Activated naive CD8-positive, alpha-beta T cell treated with anti-CD3 and anti-CD28 coated beads, Interleukin-2, amount 10 ng/mL, durations not matched to agents 7 days and 5 days (primary cell): ENCODE results near the gene SLC66A2. TPM values are rescaled to one million over a fixed set of nuclear protein-coding genes. Genes with fewer than 3 reads are reported as not detected.

Source experiments
- ATAC-seq: fragments of 150-1000 bp; cut with Tn5 transposase; one replicate; pipeline ENCODE4 v1.10.0; 2021; ENCODE audit warnings: low read depth, moderate library complexity
- POLR2A ChIA-PET: fragments of 350-600 bp; sonication (Branson Sonifier 250); formaldehyde crosslinking; loops from one replicate; lab custom pipeline; 2021; ENCODE audit warnings: antibody characterized with exemption; lab: Charles Lee
- DNase-seq: peaks from one replicate; pipeline ENCODE4 v3.0.0; 2021
- H3K27ac Mint-ChIP-seq: one replicate; pipeline ENCODE4 v1.8.0; 2022; ENCODE audit warnings: mild to moderate bottlenecking, mixed read lengths
- H3K27me3 Mint-ChIP-seq: one replicate; pipeline ENCODE4 v1.8.0; 2022; ENCODE audit warnings: mild to moderate bottlenecking, moderate library complexity, mixed read lengths
- H3K36me3 Mint-ChIP-seq: one replicate; pipeline ENCODE4 v1.8.0; 2021; ENCODE audit warnings: mild to moderate bottlenecking, mixed read lengths
- H3K4me1 Mint-ChIP-seq: one replicate; pipeline ENCODE4 v1.8.0; 2021; ENCODE audit warnings: mixed read lengths
- H3K4me3 Mint-ChIP-seq: one replicate; pipeline ENCODE4 v1.8.0; 2022; ENCODE audit warnings: mild to moderate bottlenecking, moderate library complexity, mixed read lengths
- H3K9me3 Mint-ChIP-seq: one replicate; pipeline ENCODE4 v1.8.0; 2021; ENCODE audit warnings: mixed read lengths
- total RNA-seq, 2 experiments: library from RNA; stranded (reverse); gene quantifications; one replicate each; pipeline ENCODE4 v1.2.3, GENCODE V29; 2021

SLC66A2 gene
- total RNA-seq, 2 experiments from 2014 or later = 29.0 to 29.2 TPM

DNA sequence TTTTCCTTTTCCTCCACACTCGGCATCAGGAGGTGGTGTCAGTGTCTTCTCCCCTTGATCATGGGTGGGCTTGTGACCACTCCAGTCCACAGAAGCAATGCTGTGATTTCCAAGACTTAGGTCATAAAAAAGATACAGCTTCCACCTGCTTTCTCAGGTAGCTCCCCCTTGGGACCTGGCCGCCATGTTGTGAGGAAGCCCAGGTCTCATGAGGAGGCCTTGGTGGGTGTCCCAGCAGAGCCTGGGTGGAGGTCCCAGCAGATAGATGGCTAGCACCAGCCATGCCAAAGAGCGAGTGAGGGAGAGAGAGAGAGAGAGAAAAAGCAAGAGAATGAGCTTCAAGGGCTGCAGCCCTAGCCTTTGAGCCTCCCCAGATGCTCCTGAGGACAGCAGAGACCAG lies 16.0 kb downstream of the SLC66A2 start:
- ATAC-seq (no peak), DNase-seq (peak; percentile 17)
- no peak overlapping the region for H3K27ac Mint-ChIP-seq
- POLR2A ChIA-PET = no interaction called here
- H3K4me3 Mint-ChIP-seq = no peak overlapping the region
- peaks cover 21% of the 10 kb centered on the region for H3K9me3 Mint-ChIP-seq
- peaks cover 88% of the 10 kb centered on the region for H3K36me3 Mint-ChIP-seq
- no peaks in the 10 kb centered on the region for H3K27me3 Mint-ChIP-seq
- no peaks in the 10 kb centered on the region for H3K4me1 Mint-ChIP-seq

DNA sequence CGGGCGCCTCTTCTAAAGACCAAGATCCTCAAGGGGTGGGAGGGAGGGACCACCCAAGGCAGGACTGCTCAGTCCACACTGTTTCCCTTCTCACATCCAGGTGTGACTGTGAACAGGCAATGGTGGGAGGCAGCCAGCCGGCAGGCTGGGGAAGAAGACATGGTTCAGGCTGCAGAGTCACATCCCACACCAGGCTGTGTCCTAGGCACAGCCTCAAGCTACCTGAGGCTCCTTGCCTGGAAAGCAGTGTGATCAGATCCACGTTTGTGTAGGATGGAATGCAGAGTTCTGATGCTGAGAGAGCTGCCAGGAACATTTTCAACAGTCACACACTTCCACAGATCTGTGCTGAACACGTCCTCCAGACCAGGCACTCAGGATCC lies 16.4 kb downstream of the SLC66A2 start:
- H3K27ac Mint-ChIP-seq = no peak overlapping the region
- peaks cover 22% of the 10 kb centered on the region for H3K9me3 Mint-ChIP-seq
- H3K4me3 Mint-ChIP-seq = no peak overlapping the region
- H3K36me3 Mint-ChIP-seq = peaks cover 86% of the 10 kb centered on the region
- DNase-seq (peak; percentile 10), ATAC-seq (no peak)
- H3K27me3 Mint-ChIP-seq = no peaks in the 10 kb centered on the region
- no peaks in the 10 kb centered on the region for H3K4me1 Mint-ChIP-seq
- POLR2A ChIA-PET = no interaction called here

DNA sequence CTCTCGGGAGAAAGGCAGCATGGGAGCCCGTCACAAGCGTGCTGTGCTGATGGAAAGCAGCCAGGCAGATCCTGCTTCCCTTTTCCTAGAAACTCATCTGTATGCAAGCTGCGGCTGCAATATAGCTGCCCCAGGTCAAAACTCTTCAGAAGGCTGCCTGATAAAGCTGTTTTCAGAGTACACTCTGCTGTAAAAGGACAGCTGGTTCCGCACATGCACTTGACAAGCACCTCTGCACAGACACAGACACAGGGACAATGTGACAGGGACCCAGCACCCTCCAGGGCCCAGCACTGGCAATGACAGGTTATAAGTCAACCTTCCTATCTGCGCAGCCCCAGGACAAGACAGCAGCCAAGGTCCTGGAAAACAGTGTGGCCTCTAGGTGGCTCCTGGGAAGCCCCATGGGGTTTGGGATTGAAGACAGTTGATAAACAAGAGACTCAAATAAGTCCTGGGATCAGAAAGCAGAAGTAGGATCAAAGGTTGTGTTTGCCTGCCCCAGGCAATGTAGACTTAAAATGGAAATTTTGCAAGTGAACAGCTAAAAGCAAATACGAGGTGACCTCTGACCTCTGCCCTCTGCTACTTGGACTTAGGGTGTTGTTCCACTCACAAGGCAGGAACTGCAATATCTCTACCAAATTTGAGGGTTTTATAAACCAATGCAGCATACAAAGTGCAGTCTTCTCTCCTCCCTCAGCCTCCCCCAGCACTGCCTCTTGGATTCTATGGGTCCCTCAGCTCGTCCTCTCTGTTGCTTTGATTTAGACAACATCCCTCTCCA lies 16.9 kb downstream of the SLC66A2 start:
- no peak overlapping the region for H3K4me3 Mint-ChIP-seq
- H3K9me3 Mint-ChIP-seq = peaks cover 28% of the 10 kb centered on the region
- ATAC-seq = no peak
- H3K4me1 Mint-ChIP-seq = no peaks in the 10 kb centered on the region
- no peaks in the 10 kb centered on the region for H3K27me3 Mint-ChIP-seq
- DNase-seq = peak; percentile 6
- POLR2A ChIA-PET = no interaction called here
- H3K36me3 Mint-ChIP-seq = peaks cover 86% of the 10 kb centered on the region
- H3K27ac Mint-ChIP-seq = no peak overlapping the region

DNA sequence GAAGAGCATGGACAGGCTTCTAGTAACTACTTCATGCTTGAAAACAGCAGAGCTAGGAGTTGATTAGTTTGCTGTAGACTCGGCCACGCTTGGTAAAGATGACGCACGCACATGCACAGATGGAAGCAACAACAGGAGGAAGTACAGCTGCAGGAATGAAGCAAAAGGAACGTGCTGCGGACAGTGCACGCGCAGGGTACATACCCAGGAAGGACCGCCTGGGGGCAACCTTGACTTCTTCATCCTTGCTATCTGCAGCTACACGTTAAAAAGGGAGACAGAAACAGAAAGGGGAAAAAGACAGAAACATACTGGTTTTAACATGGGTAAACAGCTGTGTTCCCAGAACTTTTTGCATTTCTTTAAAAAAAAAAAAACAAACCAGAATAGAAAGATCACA lies 17.7 kb downstream of the SLC66A2 start:
- no peaks in the 10 kb centered on the region for H3K4me1 Mint-ChIP-seq
- peaks cover 32% of the 10 kb centered on the region for H3K9me3 Mint-ChIP-seq
- no peak overlapping the region for H3K4me3 Mint-ChIP-seq
- DNase-seq = no peak
- POLR2A ChIA-PET = no interaction called here
- ATAC-seq = no peak
- no peaks in the 10 kb centered on the region for H3K27me3 Mint-ChIP-seq
- no peak overlapping the region for H3K27ac Mint-ChIP-seq
- H3K36me3 Mint-ChIP-seq = peaks cover 86% of the 10 kb centered on the region

DNA sequence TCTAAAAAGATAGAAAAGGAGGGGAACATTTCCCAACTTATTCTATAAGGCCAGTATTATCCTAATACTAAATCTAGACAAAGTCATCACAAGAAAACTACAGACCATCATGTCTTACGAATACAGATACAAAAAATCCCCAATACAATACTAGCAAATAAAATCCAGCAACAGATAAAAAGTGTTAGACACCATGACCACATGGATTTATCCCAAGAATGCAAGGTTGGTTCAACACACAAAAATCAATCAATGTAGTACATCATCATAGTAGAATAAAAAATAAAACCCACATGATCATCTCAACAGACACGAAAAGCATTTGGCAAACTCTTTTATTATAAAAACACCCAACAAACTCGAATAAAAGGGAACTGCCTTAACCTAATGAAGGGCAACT lies 18.5 kb downstream of the SLC66A2 start:
- no peaks in the 10 kb centered on the region for H3K4me1 Mint-ChIP-seq
- POLR2A ChIA-PET = no interaction called here
- DNase-seq (no peak), ATAC-seq (no peak)
- no peaks in the 10 kb centered on the region for H3K27me3 Mint-ChIP-seq
- no peak overlapping the region for H3K27ac Mint-ChIP-seq
- peaks cover 86% of the 10 kb centered on the region for H3K36me3 Mint-ChIP-seq
- no peak overlapping the region for H3K4me3 Mint-ChIP-seq
- H3K9me3 Mint-ChIP-seq = peaks cover 34% of the 10 kb centered on the region

DNA sequence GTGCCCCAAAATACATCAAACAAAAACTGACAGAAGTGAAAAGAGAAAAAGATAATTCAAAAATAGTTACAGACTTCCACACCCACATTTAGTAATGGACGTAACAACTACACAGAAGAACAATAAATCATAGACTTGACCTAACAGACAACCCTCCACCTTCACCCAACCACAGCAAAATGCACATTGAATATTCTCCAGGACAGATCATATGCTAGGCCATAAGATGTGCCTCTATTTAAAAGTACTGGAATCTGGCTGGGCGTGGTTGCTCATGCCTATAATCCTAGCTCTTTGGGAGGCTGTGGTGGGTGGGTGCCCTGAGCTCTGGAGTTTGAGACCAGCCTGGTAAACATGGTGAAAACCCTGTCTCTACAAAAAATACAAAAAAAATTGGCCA lies 20.0 kb downstream of the SLC66A2 start:
- Mint-ChIP-seq H3K36me3 (peaks cover 74% of the 10 kb centered on the region), H3K4me3 (no peak overlapping the region), H3K9me3 (peaks cover 34% of the 10 kb centered on the region), H3K27me3 (no peaks in the 10 kb centered on the region), H3K4me1 (no peaks in the 10 kb centered on the region), H3K27ac (no peak overlapping the region)
- POLR2A ChIA-PET = no interaction called here
- ATAC-seq (no peak), DNase-seq (no peak)

DNA sequence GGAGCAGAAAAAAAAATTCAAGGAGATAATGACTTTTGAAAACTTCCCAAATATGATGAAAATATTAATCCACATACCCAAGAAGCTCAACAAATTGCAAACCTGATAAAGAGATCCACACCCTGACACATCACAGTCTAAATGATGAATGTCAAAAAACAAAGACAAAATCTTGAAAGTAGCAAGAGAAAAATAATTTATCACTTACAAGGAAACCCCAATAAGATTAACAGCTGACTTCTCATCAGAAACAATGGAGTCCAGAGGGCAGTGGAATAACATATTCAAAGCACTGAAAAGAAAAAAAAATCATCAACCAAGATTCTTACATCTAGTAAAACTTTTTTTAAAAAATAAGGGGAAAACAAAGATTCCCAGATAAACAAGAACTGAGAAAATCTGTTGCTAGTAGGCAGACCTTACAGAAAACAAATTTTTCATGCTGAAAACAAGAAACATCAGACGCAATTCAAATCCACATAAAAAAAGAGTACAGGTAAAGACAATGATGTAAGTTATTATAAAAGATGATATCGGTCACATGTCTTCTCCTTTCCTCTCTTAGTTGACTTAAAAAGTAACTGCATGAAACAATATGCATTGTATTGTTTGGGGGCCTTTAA lies 21.3 kb downstream of the SLC66A2 start:
- ATAC-seq = no peak
- POLR2A ChIA-PET = no interaction called here
- Mint-ChIP-seq H3K4me3 (no peak overlapping the region), H3K27ac (no peak overlapping the region), H3K27me3 (no peaks in the 10 kb centered on the region), H3K36me3 (peaks cover 61% of the 10 kb centered on the region), H3K9me3 (peaks cover 31% of the 10 kb centered on the region), H3K4me1 (no peaks in the 10 kb centered on the region)
- no peak for DNase-seq

DNA sequence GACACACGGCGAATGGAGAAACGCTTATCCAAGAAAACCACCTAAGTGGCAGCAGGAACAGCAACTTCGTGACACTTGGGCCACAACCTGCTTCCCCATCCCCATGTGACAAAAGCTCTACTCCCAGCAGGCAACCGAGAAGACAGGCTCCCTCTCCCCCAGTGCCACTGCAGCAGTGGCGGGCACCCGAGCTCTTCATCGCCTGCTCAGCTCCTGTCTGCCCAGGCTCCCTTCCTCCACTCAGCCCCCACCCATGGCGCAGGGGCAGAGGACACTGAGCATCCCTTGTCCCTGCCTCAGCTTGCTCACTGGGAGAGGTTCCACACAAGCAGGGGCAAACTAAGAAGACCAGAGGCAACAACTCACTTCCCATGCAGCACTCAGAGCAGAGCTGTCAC lies 22.9 kb downstream of the SLC66A2 start:
- Mint-ChIP-seq H3K9me3 (peaks cover 27% of the 10 kb centered on the region), H3K27me3 (no peaks in the 10 kb centered on the region), H3K4me1 (no peaks in the 10 kb centered on the region), H3K27ac (no peak overlapping the region), H3K4me3 (no peak overlapping the region), H3K36me3 (peaks cover 49% of the 10 kb centered on the region)
- ATAC-seq (no peak), DNase-seq (peak; percentile 14)
- POLR2A ChIA-PET = no interaction called here

DNA sequence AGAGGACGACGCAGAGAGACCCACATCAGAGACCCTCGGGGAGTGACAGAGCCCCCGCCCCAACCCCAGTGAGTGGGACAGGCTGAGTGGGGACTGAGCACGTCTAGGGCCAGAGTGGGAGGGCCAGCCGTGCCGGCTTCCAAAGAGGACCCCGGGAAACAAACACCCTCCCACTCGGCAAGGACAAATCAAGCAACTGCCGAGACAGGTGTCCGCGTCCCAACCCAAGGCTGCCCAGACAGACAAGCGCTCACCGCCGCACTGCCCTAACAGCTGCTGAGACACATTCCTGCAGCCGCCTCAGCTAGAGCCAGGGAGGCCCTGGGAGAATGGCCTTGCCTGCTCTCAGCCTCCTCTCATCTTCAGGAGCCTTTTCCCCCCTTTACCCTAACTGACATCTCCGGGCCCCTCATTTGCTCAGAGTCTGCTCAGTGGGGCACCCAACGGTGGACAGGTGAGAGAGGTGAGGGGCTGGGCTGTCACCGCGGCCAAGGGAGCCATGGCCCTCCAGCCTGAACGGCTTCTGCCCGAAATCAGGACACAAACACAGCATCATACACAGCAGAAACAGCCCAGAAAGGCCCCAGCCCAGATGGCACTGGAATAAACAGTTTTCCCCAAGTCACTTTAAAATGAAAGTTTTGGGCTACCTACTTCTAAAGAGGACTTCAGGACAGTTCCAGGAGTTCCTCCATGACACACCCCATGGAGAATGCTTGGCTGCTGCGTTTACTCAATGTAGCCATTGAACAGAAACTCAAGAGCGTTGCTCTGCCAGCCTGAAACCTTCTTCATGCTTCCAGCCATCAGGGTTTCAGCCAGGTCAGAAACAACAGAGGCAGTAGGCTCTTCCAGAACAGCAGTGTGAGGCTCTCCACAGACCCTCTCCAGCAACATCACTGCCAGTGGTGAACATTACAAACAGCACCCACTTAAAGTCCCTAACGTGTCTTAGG lies 23.6 kb downstream of the SLC66A2 start:
- Mint-ChIP-seq H3K4me1 (no peaks in the 10 kb centered on the region), H3K9me3 (peaks cover 22% of the 10 kb centered on the region), H3K27ac (no peak overlapping the region), H3K4me3 (no peak overlapping the region), H3K27me3 (no peaks in the 10 kb centered on the region), H3K36me3 (peaks cover 45% of the 10 kb centered on the region)
- peak; percentile 7 for DNase-seq
- POLR2A ChIA-PET = no interaction called here
- no peak for ATAC-seq

DNA sequence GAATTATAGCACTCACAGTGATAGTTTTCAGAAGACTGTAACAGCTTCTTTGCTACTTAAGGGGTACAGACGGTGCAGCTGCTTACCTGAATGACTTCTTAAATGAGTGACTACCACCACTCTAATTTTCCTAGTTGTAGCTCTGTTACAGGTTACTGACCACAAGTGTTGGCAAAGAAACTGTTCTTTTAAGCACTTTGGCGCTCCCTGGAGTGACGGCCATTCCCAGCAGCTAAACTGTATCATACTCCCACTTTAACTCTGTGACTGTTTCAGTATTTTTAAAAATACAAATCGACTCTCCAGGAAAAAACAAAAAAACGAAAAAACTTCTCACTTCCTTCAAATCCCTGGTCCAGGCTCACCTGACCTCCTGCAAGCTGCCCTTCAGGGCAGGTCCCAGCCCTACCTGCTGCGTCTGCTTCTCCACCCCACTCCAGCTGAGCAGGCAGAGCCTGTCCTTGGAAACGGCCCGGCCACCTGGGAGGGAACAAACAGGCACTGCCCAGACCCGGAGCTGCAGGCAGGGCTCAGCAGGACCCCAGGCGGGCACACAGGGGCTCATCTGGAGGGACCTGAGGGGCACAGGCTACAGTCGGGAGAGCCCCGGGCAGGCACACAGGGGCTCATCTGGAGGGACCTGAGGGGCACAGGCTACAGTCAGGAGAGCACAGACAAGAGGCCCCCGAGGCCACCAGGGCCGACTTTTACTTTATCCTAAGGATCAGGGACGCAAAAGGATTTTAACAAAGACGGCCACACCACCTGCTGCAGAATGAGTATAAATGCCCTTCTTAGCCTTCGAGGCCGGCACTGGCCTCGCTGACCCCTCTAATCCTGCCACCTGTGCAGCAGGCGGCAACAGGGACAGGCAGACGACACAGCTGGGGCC lies 24.5 kb downstream of the SLC66A2 start:
- Mint-ChIP-seq H3K27me3 (no peaks in the 10 kb centered on the region), H3K36me3 (peaks cover 37% of the 10 kb centered on the region), H3K9me3 (peaks cover 16% of the 10 kb centered on the region), H3K27ac (no peak overlapping the region), H3K4me1 (no peaks in the 10 kb centered on the region), H3K4me3 (no peak overlapping the region)
- DNase-seq = peak; percentile 16
- POLR2A ChIA-PET = no interaction called here
- ATAC-seq = no peak

DNA sequence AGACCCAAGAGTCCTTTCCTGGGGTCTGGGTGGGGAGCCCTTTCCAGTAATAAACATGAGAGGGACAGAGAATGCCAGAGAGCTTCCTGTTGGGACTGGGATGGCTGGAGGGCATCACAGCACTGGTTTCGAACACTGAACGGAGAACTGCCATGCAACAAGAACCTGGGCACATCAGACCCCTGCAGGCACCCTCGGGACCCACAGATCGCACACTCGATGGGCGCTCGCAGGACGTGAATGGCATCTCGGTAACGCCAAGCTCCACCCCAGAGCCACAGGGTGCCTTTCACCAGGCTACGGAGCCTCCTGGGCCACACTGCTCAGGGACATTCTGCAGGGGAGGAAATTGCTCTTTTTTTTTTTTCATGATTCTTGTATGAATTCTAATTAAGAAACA lies 25.1 kb downstream of the SLC66A2 start:
- H3K27ac Mint-ChIP-seq = no peak overlapping the region
- DNase-seq (peak; percentile 14), ATAC-seq (no peak)
- H3K4me1 Mint-ChIP-seq = no peaks in the 10 kb centered on the region
- H3K27me3 Mint-ChIP-seq = no peaks in the 10 kb centered on the region
- peaks cover 34% of the 10 kb centered on the region for H3K36me3 Mint-ChIP-seq
- H3K4me3 Mint-ChIP-seq = no peak overlapping the region
- POLR2A ChIA-PET = no interaction called here
- peaks cover 14% of the 10 kb centered on the region for H3K9me3 Mint-ChIP-seq

DNA sequence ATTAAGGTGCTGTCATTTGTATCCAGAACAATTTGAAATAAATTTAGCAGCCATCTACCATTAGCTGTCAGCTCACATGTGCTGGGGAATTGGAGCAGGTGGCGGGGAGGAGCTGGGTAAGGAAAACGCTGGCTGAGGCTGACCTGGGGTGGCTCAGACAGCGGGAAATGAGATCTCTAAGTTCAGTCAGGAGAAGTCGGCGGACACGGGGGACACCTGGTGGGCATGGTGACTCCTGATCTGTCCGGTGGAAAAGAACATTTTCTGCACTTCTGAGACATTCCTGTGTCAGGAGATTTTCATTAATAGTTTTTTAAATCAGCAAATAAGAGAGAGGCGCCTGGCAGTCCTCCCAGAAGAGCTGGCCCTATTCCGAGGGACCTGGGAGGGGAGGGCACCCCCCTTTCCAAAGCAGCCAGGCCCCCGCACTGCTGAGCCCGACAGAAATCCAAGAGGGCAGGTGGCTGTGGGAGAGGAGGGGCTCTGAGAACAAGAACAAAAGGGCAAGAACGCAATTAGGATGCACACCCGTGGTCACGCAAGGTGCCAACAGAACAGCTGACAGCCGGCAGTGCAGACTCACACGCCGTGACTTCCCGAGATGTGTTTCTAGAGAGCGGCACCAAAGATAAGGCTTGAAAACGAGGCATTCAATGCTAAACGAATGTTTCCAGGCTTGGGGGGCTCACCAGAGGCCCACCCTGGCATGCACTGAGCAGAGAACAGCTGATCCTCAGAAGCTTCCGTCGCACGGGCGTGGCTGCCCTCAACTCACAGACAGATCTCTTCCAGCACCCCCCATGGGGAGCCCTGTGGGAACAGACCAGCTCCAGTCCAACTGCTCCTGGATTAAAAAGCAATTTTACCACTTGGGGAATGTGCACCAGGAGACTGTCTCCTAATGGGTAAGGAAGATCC lies 26.4 kb downstream of the SLC66A2 start:
- Mint-ChIP-seq H3K9me3 (peaks cover 12% of the 10 kb centered on the region), H3K27me3 (no peaks in the 10 kb centered on the region), H3K4me3 (no peak overlapping the region), H3K27ac (no peak overlapping the region), H3K4me1 (no peaks in the 10 kb centered on the region), H3K36me3 (peaks cover 30% of the 10 kb centered on the region)
- DNase-seq (peak; percentile 11), ATAC-seq (no peak)
- POLR2A ChIA-PET = no interaction called here
